ENCODE data around the gene MOB3B.

DNA sequence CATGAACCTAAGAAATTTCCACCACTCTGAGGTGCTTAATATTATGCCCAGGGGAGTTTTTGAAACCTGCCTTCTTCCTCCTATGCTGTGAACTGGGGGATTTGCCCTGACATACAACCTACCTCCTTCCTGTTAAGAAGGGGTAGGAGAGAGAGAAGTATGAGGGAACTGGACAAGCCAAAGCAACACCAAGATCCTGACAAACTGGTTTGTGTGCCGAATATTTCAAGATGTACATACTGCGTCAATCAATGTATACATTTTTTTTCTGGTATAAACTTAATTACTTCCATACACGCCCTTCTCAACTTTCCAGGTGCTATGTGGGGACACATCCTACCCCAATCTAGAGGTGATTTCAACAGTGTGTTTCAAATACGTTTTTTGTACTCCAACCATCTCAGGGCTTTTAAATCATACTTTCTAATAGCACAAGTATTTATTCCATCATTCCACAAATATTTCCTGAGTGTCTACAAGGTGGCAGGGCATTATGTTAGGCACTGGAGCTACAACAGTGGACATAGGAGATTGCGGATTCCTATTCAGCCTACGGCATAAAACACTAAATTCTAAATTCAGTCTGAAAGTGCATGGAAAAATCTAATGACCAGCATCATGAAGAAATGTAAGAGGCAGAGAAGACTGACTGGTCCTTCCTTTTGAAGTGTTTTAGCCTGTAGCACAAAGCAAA, 75.6 kb downstream of the MOB3B start:
- TF ChIP-seq ISL1 (CRISPR knock-in tag; IDR thresholded peaks at IDR 0.05) = no peak
- no peak for TF ChIP-seq BACH2 (CRISPR knock-in tag; IDR thresholded peaks at IDR 0.05; ENCODE audit: borderline replicate concordance)
- no peak for TF ChIP-seq ZFP30 (CRISPR knock-in tag; IDR thresholded peaks at IDR 0.05)
- TF ChIP-seq, protein P1, sequence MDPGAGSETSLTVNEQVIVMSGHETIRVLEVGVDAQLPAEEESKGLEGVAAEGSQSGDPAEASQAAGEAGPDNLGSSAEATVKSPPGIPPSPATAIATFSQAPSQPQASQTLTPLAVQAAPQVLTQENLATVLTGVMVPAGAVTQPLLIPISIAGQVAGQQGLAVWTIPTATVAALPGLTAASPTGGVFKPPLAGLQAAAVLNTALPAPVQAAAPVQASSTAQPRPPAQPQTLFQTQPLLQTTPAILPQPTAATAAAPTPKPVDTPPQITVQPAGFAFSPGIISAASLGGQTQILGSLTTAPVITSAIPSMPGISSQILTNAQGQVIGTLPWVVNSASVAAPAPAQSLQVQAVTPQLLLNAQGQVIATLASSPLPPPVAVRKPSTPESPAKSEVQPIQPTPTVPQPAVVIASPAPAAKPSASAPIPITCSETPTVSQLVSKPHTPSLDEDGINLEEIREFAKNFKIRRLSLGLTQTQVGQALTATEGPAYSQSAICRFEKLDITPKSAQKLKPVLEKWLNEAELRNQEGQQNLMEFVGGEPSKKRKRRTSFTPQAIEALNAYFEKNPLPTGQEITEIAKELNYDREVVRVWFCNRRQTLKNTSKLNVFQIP (CRISPR knock-in tag; IDR thresholded peaks at IDR 0.05; ENCODE audit: borderline replicate concordance, low read depth) = no peak
- TF ChIP-seq, protein P2, sequence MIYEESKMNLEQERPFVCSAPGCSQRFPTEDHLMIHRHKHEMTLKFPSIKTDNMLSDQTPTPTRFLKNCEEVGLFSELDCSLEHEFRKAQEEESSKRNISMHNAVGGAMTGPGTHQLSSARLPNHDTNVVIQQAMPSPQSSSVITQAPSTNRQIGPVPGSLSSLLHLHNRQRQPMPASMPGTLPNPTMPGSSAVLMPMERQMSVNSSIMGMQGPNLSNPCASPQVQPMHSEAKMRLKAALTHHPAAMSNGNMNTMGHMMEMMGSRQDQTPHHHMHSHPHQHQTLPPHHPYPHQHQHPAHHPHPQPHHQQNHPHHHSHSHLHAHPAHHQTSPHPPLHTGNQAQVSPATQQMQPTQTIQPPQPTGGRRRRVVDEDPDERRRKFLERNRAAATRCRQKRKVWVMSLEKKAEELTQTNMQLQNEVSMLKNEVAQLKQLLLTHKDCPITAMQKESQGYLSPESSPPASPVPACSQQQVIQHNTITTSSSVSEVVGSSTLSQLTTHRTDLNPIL (CRISPR knock-in tag; IDR thresholded peaks at IDR 0.05; ENCODE audit: low read depth) = no peak
- TF ChIP-seq, protein P3, sequence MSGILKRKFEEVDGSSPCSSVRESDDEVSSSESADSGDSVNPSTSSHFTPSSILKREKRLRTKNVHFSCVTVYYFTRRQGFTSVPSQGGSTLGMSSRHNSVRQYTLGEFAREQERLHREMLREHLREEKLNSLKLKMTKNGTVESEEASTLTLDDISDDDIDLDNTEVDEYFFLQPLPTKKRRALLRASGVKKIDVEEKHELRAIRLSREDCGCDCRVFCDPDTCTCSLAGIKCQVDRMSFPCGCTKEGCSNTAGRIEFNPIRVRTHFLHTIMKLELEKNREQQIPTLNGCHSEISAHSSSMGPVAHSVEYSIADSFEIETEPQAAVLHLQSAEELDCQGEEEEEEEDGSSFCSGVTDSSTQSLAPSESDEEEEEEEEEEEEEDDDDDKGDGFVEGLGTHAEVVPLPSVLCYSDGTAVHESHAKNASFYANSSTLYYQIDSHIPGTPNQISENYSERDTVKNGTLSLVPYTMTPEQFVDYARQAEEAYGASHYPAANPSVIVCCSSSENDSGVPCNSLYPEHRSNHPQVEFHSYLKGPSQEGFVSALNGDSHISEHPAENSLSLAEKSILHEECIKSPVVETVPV (CRISPR knock-in tag; IDR thresholded peaks at IDR 0.05) = no peak
- no peak for TF ChIP-seq ZNF8 (CRISPR knock-in tag; IDR thresholded peaks at IDR 0.05)

All from SK-N-SH treated with all-trans-retinoic acid at 6 μM for 48 hours (cell line).